ENCODE results near the gene SOHLH1.

The SOHLH1 gene

DNA sequence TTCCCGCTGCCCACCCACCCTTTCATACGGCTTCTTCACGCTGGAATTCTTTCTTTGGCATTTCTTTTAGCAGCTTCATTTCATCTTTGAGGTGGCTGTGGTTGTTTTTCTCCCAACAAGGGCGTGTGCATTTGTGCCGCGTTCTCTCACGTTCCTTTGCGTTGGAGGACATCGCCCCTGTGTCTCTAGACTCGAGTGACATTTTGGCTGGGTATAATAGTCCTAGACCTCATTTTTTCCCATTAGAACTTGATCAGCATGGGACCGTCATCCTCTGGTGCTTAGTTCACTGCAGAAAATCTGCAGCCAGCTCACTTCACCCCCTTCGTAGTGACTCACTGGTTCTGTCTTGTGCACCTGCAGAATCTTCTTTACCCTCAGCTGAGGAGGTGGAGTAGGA lies 32.2 kb upstream of the SOHLH1 start:
- DNase-seq (ENCODE audit: low read depth, low spot score) = no peak
- H3K27ac ChIP-seq = no peak overlapping the region

DNA sequence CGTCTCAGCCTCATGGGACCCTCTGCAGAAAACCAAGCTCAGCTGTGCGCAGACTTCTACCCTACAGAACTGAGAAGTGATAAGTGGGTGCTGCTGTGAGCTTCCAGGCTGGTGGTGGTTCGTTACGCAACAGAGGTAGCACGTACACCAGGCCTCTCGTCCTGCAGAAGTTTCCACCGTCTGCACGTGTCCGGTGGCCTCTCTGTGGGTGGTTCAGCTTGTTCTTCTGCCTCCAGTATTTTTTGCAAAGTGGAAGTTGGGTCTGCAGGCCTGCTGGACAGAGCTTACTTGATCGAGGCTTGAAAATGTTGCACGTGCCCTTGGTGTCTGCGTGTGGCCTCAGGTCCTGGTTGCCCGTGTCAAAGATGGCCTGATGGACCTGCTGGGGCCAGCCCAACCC lies 30.2 kb upstream of the SOHLH1 start:
- no peak for DNase-seq (ENCODE audit: low read depth, low spot score)
- no peak overlapping the region for H3K27ac ChIP-seq

DNA sequence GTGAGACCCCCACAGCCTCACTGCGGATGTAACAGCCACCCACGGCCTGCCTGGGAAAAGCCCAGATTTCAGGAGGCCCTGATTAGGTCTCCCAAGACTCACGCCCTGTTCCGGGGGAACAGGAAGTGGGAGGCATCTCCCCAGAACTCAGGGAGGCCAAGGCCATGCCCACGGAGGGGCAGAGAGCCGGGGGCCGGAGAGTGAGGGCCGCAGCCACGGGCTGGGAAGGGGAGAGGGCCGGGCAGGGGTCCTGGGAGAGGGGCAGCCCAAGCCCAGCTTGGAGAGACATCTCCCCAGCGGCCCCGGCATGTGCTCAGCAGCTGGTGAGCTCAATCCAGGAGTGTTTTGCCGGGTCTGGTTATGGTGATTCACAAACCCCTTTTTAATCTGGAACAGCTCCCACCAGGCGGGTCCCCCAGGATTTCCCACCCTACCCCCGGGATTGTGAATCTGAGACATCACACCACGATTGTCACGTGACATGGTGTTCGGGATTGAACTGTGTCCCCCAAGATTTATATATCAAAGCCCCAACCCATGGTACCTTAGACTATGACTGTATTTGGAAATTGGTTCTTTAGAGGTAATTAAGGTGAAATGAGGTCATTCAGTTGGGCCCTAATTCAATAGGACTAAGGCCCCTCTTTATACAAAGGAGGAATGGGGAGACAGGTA lies 29.3 kb upstream of the SOHLH1 start:
- no peak overlapping the region for H3K27ac ChIP-seq
- no peak for DNase-seq (ENCODE audit: low read depth, low spot score)

GRCh38 chr9:135727257-135727875 lies 28.1 kb upstream of the SOHLH1 start:
- no peak for DNase-seq (ENCODE audit: low read depth, low spot score)
- no peak overlapping the region for H3K27ac ChIP-seq

DNA sequence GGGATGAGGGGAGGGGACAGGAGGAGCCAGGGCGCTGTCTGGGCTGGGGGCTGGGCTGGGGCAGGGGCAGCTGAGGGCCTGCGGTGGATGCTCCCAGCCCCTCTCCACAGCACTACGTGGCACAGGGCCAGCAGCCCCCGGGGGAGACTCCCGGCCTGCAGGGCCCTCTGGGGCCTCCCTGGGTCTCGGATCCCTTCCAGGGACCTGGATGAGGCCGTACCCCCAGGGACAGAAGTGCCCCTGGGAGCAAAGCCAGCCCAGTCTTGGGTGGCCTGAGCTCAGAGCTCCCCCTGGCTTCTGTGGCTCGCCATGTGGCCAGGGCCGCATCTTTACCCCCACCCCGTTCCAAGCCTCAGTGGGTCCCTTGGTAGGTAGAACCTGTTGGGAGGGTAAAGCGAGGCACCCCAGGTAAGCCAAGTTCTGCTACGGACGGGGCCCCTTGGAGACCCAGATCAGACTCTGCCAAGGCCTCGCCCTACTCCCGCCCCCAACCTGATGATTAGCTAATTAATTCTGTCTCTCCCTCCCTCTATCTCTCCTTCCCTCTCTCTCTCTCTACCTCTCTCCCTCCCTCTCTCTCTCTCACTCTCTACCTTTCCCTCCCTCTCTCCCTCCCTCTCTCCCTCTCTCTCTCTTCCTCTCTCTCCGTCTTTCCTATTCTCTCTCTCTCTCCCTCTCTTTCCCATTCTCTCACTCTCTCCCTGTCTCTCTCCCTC lies 27.0 kb upstream of the SOHLH1 start:
- DNase-seq (ENCODE audit: low read depth, low spot score) = no peak
- H3K27ac ChIP-seq = no peak overlapping the region

DNA sequence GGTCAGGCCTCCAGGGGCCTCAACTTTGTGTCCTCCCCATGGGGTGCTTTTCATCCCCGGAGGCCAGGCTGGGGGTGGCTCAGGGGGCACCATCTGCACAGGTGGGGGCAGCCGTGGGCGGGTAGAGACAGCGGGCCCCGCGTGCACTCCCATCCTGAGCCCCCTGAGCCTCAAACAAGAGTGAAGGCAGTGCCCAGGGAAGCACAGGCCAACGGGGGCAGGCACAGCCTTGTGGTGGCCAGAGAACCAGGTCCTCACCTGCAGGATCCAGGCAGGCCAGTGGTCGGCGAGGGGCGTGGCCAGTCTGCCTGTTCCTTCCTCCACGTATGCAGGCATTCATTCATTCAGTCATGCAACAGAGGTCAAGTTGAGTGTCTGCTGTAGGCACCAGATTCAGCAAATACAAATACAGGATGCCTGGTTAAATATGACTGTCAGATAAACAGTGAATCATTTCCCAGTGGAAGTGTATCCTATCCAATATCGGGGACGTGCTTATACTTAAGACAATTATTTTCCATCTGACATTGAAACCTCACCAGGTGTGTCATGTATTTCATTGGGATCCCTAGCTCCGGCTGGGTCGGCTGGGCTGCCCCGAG lies 25.0 kb upstream of the SOHLH1 start:
- no peak overlapping the region for H3K27ac ChIP-seq
- DNase-seq (ENCODE audit: low read depth, low spot score) = no peak

GRCh38 chr9:135722365-135722764 lies 23.1 kb upstream of the SOHLH1 start:
- no peak for DNase-seq (ENCODE audit: low read depth, low spot score)
- H3K27ac ChIP-seq = no peak overlapping the region

GRCh38 chr9:135719472-135719871 lies 20.2 kb upstream of the SOHLH1 start:
- DNase-seq (ENCODE audit: low read depth, low spot score) = no peak
- H3K27ac ChIP-seq = no peak overlapping the region

DNA sequence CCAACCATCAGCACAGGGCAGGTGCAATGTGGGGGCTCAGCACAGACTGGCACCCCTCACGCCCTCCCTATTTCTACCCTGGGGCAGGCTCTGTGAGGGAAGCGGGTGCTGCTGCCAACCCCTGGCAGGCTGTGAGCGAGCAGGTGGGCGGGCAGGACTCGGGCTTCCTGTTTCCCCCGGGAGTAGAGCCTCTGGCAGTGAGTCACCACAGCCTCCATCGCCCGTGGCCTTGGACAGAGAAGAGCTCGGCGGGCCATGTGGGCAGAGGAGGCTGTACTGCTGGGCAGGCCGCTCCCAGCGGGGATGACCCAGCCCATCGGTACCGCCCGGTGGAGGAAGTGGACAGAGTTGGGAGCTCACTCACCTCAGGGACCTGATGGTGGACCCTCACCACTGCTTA lies 19.3 kb upstream of the SOHLH1 start:
- no peak for DNase-seq (ENCODE audit: low read depth, low spot score)

GRCh38 chr9:135717410-135717809 lies 18.1 kb upstream of the SOHLH1 start:
- DNase-seq (ENCODE audit: low read depth, low spot score) = no peak
- H3K27ac ChIP-seq = no peak overlapping the region

More for the DNA sequence above, 19.3 kb upstream of the SOHLH1 start:
- no peak overlapping the region for H3K27ac ChIP-seq

GRCh38 chr9:135716045-135716444 lies 16.8 kb upstream of the SOHLH1 start:
- DNase-seq (ENCODE audit: low read depth, low spot score) = no peak

DNA sequence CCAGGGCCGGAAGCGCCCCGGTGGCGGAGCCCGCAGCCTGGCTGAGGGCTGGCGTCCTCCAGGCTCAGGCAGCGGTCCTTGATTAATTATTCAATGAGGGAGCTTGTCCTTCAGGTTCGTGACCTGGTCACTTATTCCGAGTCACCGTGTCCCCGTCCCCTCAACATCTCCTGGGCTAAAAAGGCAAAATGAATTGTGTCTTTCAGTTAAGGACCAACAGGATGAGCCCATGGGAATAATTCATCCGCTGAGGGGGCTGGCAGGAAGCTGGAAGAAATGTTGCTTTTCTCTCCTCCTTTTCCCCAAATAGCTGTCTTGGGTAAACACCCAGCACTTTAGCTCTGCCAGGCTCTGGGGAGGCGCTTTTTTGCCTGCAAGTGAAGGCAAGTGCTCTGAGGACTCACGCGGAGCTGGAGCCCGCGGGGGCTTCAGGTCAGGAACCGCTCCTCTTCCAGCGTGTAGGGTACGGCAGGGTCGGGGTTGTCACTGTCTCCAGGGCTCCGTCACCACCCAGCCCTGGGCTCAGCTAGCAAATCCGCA lies 15.8 kb upstream of the SOHLH1 start:
- no peak overlapping the region for H3K27ac ChIP-seq
- no peak for DNase-seq (ENCODE audit: low read depth, low spot score)

More at GRCh38 chr9:135716045-135716444, 16.8 kb upstream of the SOHLH1 start:
- no peak overlapping the region for H3K27ac ChIP-seq

- no peak overlapping the region for H3K27ac ChIP-seq
- DNase-seq (ENCODE audit: low read depth, low spot score) = no peak
These were observed 15.2 kb upstream of the SOHLH1 start for GRCh38 chr9:135714242-135715055.

GRCh38 chr9:135712613-135713295 lies 13.5 kb upstream of the SOHLH1 start:
- no peak for DNase-seq (ENCODE audit: low read depth, low spot score)
- H3K27ac ChIP-seq = no peak overlapping the region

DNA sequence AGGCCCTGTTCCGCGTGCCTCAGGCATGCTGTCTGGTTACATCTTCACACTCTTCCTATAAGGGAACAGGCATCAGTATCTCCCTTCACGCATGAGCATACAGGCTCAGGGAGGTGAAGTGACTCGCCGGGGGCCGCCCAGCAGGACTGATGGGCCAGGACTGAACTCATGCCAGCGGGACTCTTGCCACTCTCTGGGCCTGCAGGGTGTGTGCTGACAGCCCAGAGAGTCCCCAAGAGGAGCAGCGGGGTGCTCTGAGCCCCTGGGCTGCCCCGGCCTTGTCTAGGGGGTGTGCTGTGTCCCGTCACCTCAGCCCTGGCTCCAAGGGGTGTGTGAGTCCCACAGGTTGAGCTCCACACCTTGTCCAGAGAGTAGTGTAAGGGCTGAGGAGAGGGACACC lies 12.6 kb upstream of the SOHLH1 start:
- DNase-seq (ENCODE audit: low read depth, low spot score) = no peak
- H3K27ac ChIP-seq = no peak overlapping the region

DNA sequence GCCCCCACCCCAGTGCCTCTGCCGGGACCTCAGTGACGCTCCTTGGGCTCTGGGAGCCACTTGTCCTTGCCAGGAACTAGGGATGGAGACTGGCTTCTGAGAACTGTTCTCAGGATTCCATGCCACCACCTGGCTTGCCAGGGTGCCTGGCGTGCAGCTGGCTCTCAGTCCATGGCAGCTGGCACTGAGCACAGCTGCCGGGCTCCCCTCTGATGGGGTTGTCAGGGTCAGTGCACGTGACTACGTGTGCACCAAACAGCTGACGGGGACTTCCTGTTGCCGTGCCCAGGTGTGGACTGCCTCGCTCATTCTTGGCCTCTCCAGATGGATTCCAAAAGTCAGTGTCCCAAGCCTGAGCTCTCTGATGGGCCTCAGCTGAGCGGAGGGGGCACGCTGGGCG lies 12.1 kb upstream of the SOHLH1 start:
- DNase-seq (ENCODE audit: low read depth, low spot score) = no peak
- H3K27ac ChIP-seq = no peak overlapping the region

- no peak overlapping the region for H3K27ac ChIP-seq
- no peak for DNase-seq (ENCODE audit: low read depth, low spot score)
These were observed 8.9 kb upstream of the SOHLH1 start for GRCh38 chr9:135708164-135708563.

- DNase-seq (ENCODE audit: low read depth, low spot score) = no peak
- no peak overlapping the region for H3K27ac ChIP-seq
These were observed 8.2 kb upstream of the SOHLH1 start for GRCh38 chr9:135707252-135708138.

DNA sequence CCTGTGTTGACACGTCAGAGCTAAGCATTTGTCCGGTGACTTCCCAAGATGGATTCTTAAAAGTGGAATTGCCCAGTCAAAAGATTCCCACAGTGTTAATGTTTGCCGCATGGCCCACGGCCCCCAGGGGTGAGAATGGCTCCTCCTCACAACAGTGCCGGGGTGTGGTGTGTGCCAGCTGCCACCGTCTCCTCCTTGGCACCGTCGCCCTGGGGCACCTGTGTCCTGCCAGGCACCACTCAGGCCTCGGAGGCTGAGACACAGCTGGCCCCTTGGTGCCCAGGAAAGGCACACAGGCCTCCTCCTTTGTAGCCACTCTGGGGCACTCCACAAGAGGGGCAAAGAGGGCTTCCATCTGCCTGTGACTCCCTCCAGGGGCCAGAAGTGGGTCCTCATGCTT lies 7.0 kb upstream of the SOHLH1 start:
- no peak for DNase-seq (ENCODE audit: low read depth, low spot score)
- no peak overlapping the region for H3K27ac ChIP-seq
